ACC112 (cell line): ENCODE measurements around the gene SIMC1.

Experiments used
- H2AFZ ChIP-seq: fragments of 200-600 bp; sonication (generic); one replicate; pipeline ENCODE4 v1.6.0; 2017; ENCODE audit warnings: antibody characterized with exemption, low read length; ENCODE audit not compliant: unreplicated experiment
- H3K27ac ChIP-seq: fragments of 200-600 bp; sonication (generic); 2 replicates; pipeline ENCODE4 v1.5.1; 2014; ENCODE audit warnings: low read depth, mild to moderate bottlenecking, antibody characterized with exemption, low read length, moderate library complexity
- H3K27me3 ChIP-seq: fragments of 200-600 bp; sonication (generic); 2 replicates; pipeline ENCODE4 v1.6.1; 2014; ENCODE audit warnings: mild to moderate bottlenecking, antibody characterized with exemption, low read length, moderate library complexity, mixed read lengths; ENCODE audit not compliant: insufficient read depth
- H3K36me3 ChIP-seq: fragments of 200-600 bp; sonication (generic); 2 replicates; pipeline ENCODE4 v1.6.1; 2016; ENCODE audit warnings: mild to moderate bottlenecking, antibody characterized with exemption, low read length, moderate library complexity, mixed read lengths; ENCODE audit not compliant: insufficient read depth
- H3K4me1 ChIP-seq: fragments of 200-600 bp; sonication (generic); one replicate; pipeline ENCODE4 v1.6.1; 2016; ENCODE audit warnings: low read length, mixed read lengths; ENCODE audit not compliant: insufficient read depth, unreplicated experiment, control insufficient read depth
- H3K4me3 ChIP-seq: fragments of 200-600 bp; sonication (generic); 2 replicates; pipeline ENCODE4 v1.5.1; 2014; ENCODE audit warnings: mild to moderate bottlenecking, low read depth, low read length
- H3K79me2 ChIP-seq: fragments of 200-600 bp; sonication (generic); one replicate; pipeline ENCODE4 v1.6.0; 2016; ENCODE audit warnings: low read length; ENCODE audit not compliant: control insufficient read depth, unreplicated experiment, insufficient read depth

Gene SIMC1

DNA sequence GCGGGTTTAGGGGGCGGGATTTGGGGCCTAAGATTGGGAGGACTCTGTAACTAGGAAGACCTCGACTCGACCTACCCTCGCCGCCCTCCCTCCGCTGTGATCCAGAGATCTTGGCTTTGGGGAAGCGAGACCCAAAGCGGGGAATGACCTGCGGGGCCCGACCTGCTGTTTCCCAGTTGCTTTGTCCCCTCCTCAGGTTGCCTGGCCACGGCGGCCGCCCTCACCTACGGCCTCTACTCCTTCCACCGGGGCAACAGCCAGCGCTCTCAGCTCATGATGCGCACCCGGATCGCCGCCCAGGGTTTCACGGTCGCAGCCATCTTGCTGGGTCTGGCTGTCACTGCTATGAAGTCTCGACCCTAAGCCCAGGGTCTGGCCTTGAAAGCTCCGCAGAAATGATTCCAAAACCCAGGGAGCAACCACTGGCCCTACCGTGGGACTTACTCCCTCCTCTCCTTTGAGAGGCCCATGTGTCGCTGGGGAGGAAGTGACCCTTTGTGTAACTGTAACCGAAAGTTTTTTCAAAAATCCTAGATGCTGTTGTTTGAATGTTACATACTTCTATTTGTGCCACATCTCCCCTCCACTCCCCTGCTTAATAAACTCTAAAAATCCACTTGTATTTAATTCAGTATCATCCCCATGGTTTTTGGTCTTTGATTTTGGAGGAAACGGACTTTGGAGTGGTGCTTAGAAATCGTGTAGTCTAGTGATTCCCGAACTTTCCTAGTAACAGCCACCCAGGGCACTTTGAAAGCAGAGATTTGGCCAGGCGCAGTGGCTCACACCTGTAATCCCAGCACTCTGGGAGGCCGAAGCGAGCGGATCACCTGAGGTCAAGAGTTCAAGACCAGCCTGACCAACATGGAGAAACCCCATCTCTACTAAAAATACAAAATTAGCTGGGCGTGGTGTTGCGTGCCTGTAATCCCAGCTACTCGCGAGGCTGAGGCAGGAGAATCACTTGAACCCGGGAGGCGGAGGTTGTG is 151.2 kb downstream of the SIMC1 start:
- H2AFZ ChIP-seq, result no peak overlapping the region
- peaks cover 15% of the 10 kb centered on the region for H3K4me1 ChIP-seq
- H3K79me2 ChIP-seq, result peaks cover 35% of the 10 kb centered on the region
- peak overlapping the region; percentile 64 for H3K27ac ChIP-seq
- peak overlapping the region; percentile 84 for H3K4me3 ChIP-seq
- H3K27me3 ChIP-seq, result no peaks in the 10 kb centered on the region
- peaks cover 7% of the 10 kb centered on the region; the same call in 1 of the 2 replicates for H3K36me3 ChIP-seq

DNA sequence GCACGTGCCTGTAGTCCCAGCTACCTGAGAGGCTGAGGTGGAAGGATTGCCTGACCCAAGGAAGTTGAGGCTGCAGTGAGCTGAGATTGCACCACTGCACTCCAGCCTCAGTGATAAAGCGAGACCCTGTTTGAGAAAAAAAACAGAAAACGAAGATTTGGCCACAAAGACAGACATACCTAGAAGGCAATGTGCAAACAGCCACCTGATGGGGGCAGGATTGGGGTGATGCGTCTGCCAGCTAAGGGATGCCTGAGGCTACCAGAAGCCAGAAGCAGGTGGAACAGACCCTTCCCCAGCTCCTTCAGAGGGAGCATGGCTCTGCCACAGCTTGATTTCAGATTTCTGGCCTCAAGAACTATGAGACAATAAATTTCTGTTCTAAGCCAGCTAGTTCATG is 153.3 kb downstream of the SIMC1 start:
- H3K4me3 ChIP-seq, result no peak overlapping the region
- peaks cover 23% of the 10 kb centered on the region for H3K79me2 ChIP-seq
- peaks cover 10% of the 10 kb centered on the region for H3K4me1 ChIP-seq
- H3K27ac ChIP-seq, result no peak overlapping the region
- H2AFZ ChIP-seq, result no peak overlapping the region
- no peaks in the 10 kb centered on the region for H3K36me3 ChIP-seq
- no peaks in the 10 kb centered on the region for H3K27me3 ChIP-seq

DNA sequence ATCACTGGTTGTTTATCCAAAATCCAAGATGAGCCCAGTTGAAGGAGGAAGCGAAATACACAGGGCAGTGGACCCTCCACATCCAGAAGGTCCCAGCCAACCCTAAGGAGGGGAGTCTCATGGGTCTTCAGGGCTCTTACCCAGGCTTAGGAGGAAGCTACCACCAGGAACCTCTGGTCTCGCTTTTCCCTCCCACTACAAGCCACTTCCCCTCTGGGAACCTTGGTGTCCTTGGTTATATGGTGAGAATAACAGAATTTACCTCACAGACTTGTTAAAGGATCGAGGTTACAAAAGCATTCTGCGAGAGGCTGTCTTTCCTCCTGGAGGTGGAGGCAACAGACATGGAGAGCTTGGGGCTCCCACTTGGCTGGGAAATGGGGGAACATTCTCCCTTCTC is 153.8 kb downstream of the SIMC1 start:
- H3K27ac ChIP-seq, result no peak overlapping the region
- H3K27me3 ChIP-seq, result no peaks in the 10 kb centered on the region
- H3K79me2 ChIP-seq, result peaks cover 17% of the 10 kb centered on the region
- H3K36me3 ChIP-seq, result no peaks in the 10 kb centered on the region
- no peak overlapping the region for H2AFZ ChIP-seq
- H3K4me1 ChIP-seq, result peaks cover 5% of the 10 kb centered on the region
- H3K4me3 ChIP-seq, result no peak overlapping the region

DNA sequence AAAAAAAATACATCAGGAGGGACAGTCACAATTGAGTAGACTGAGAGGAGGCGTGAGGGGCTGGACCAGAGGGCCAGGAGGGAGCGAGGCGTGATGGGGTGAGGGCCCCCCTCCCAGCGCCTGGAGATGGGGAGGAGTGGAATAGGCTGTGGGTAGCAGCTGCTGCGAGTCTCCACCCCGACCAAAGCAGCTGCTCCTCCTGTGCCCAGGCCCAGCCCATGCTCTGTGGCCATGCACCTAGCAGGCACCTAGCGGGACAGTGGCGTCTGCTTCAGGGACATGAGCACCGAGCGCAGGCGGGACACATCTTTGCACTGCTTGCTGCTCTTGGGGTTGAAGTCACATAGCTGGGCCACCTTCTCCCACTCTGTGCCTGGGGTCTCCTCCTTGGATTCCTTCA is 154.3 kb downstream of the SIMC1 start:
- Histone ChIP-seq H3K4me3 (no peak overlapping the region), H3K4me1 (no peaks in the 10 kb centered on the region), H3K79me2 (peaks cover 12% of the 10 kb centered on the region), H3K27me3 (no peaks in the 10 kb centered on the region), H3K27ac (no peak overlapping the region), H3K36me3 (no peaks in the 10 kb centered on the region), H2AFZ (no peak overlapping the region)

DNA sequence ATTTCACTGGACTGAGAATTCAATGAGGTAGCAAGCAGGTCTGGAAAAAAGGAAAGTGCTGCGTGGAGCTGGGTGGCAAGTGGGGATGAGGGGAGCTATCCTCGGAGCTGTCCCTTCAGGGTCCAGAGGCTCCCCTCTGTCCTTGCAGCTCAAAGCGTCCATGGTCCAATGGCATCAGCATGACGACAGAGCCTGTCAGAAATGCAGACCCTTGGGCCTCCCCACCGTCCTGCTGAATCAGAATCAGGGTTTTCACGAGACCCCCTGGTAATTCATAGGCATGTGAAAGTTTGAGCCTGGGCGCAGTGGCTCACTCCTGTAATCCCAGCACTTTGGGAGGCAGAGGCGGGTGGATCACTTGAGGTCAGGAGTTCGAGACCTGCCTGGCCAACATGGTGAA is 155.9 kb downstream of the SIMC1 start:
- H3K36me3 ChIP-seq, result no peaks in the 10 kb centered on the region
- H2AFZ ChIP-seq, result no peak overlapping the region
- H3K27me3 ChIP-seq, result no peaks in the 10 kb centered on the region
- H3K4me1 ChIP-seq, result no peaks in the 10 kb centered on the region
- no peak overlapping the region for H3K27ac ChIP-seq
- H3K4me3 ChIP-seq, result no peak overlapping the region
- peaks cover 4% of the 10 kb centered on the region for H3K79me2 ChIP-seq

DNA sequence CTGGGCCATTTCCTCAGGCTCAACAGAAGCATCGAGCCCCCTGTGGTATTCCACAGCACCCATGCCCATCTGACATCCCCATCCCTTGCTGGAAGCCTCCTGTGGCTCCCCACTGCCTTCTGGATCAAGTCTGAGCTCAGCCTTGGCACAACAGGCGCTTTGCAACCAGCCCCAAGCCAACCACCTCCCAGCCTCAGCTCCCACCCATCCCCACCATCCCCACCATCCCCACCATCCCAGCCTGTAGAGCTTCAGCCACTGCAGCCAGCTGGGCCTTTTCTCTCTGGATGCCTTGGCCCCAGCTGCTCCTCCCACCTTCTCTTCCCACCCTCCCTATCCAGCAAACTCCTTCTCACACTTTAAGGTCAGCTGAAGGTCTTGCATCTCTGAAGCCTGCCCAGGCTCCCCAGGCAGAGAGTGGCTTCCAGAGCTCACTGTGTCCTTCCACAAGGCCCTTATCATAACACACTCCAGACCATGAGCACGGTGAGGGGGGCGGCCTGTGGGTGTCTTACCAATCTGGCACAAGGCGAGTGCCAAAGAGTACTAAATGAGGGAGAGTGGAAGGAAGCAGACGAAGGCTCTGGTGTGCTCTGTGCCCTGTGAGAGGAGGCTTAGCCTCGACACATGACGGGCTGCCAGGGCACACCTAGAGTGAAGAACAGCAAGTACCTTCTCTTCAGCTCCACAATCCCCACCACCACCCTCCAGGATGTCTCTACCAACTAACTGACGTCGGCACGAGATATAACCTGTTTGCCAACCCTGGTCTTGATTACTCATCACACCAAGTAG is 156.9 kb downstream of the SIMC1 start:
- no peak overlapping the region for H3K4me3 ChIP-seq
- H3K36me3 ChIP-seq, result no peaks in the 10 kb centered on the region

More for the DNA sequence above, 156.9 kb downstream of the SIMC1 start:
- no peak overlapping the region for H2AFZ ChIP-seq
- peaks cover 3% of the 10 kb centered on the region for H3K79me2 ChIP-seq
- H3K27me3 ChIP-seq, result no peaks in the 10 kb centered on the region
- H3K4me1 ChIP-seq, result no peaks in the 10 kb centered on the region
- no peak overlapping the region for H3K27ac ChIP-seq
